K562 (cell line): Measurements from ENCODE around the gene LRRC59. TPM values are rescaled to one million over a fixed set of nuclear protein-coding genes. Genes with fewer than 3 reads are reported as not detected.

Source experiments
- ATAC-seq: fragments of 200-7000 bp; cut with Tn5 transposase; 3 replicates; pipeline ENCODE4 v1.9.1; 2020; ENCODE audit warnings: moderate library complexity
- BruUV-seq: library from RNA; stranded (reverse); fragments of 400-500 nt; replicated peaks from 2 replicates; lab custom pipeline; 2021; lab: Mats Ljungman, UMichigan
- CTCF ChIA-PET: fragments of 300-600 bp; formaldehyde crosslinking; extraction: SDS; loops from one replicate; lab custom pipeline; 2021; ENCODE audit warnings: low intra/inter-chr PET ratio; lab: Yijun Ruan, JAX
- POLR2A ChIA-PET: fragments of 300-600, 350-650 bp; sonication (Branson Sonifier 250); formaldehyde crosslinking; extraction: SDS; loops from one replicate; lab custom pipeline; 2021; ENCODE audit warnings: antibody characterized with exemption, inconsistent platforms; lab: Yijun Ruan, JAX
- DNase-seq, 4 experiments: peaks; one replicate each; pipeline versions ENCODE4 v3.0.0 to v3.0.0-alpha.2; 2011 to 2018; ENCODE audit warnings: low spot score in 3 of 4, mixed read lengths in 3 of 4; ENCODE audit errors: extremely low read depth in 1 of 4
- FAIRE-seq: peaks from 2 replicates; lab custom pipeline; 2011; peaks lifted over from hg19 to GRCh38; lab: Jason Lieb, UNC
- H2AFZ ChIP-seq: 2 replicates; pipeline ENCODE4 v1.6.0; 2011; ENCODE audit warnings: low read depth, low read length, control low read depth, inconsistent platforms
- H3K27ac ChIP-seq: fragments of 200-600 bp; 3 replicates; pipeline ENCODE4 v1.8.0; 2011; ENCODE audit warnings: low read depth, mild to moderate bottlenecking, control low read depth, inconsistent platforms, low read length, moderate library complexity, mixed read lengths; ENCODE audit errors: extremely low read depth
- H3K27me3 ChIP-seq, 2 experiments: fragments of 300-600 bp in 1 of 2; 2 replicates in 1 of 2; 3 replicates in 1 of 2; pipeline versions ENCODE4 v1.6.0 to v1.8.0; 2011; ENCODE audit warnings: inconsistent platforms in 2 of 2, low read length in 2 of 2, mild to moderate bottlenecking in 1 of 2, mixed read lengths in 1 of 2, moderate library complexity in 1 of 2; ENCODE audit not compliant: control insufficient read depth in 2 of 2, insufficient read depth in 2 of 2
- H3K36me3 ChIP-seq: fragments of 300-600 bp; 3 replicates; pipeline ENCODE4 v1.8.0; 2011; ENCODE audit warnings: mild to moderate bottlenecking, low read length, inconsistent platforms; ENCODE audit not compliant: control insufficient read depth, insufficient read depth
- H3K4me1 ChIP-seq, 2 experiments: fragments of 200-600 bp in 1 of 2; replicated peaks in 1 of 2; 2 replicates in 1 of 2; 3 replicates in 1 of 2; pipeline versions ENCODE4 v1.5.1 to v1.8.0; 2011; ENCODE audit warnings: inconsistent platforms in 2 of 2, low read length in 2 of 2, mild to moderate bottlenecking in 1 of 2, mixed read lengths in 1 of 2, moderate library complexity in 1 of 2; ENCODE audit not compliant: control insufficient read depth in 2 of 2, insufficient read depth in 2 of 2
- H3K4me2 ChIP-seq: 2 replicates; pipeline ENCODE4 v1.6.1; 2011; ENCODE audit warnings: low read length, control low read depth, inconsistent platforms, mixed read lengths; ENCODE audit not compliant: insufficient read depth
- H3K4me3 ChIP-seq: fragments of 200-600 bp; sonication (generic), shearing (Covaris generic); 2 replicates; pipeline ENCODE4 v1.5.1; 2016; ENCODE audit warnings: control low read depth, inconsistent platforms
- H3K79me2 ChIP-seq: fragments of 200-600 bp; 3 replicates; pipeline ENCODE4 v1.8.0; 2011; ENCODE audit warnings: low read length, inconsistent platforms; ENCODE audit not compliant: control insufficient read depth, insufficient read depth
- H3K9ac ChIP-seq, 2 experiments: 2 replicates each; pipeline versions ENCODE4 v1.6.0 to v1.6.1; 2011; ENCODE audit warnings: low read depth in 2 of 2, low read length in 2 of 2, control low read depth in 1 of 2, inconsistent platforms in 1 of 2, mild to moderate bottlenecking in 1 of 2, mixed read lengths in 1 of 2; ENCODE audit not compliant: insufficient read depth in 1 of 2
- H3K9me1 ChIP-seq: one replicate; pipeline ENCODE4 v1.6.0; 2011; ENCODE audit warnings: inconsistent platforms, mild to moderate bottlenecking, low read length, moderate library complexity; ENCODE audit not compliant: control insufficient read depth, insufficient read depth
- H3K9me3 ChIP-seq: replicated peaks from 2 replicates; pipeline ENCODE4 v1.5.1; 2011; ENCODE audit warnings: low read depth, low read length, inconsistent platforms; ENCODE audit not compliant: control insufficient read depth, insufficient read depth
- H4K20me1 ChIP-seq: replicated peaks from 2 replicates; pipeline ENCODE4 v1.6.1; 2011; ENCODE audit warnings: low read length, inconsistent platforms, mixed read lengths; ENCODE audit not compliant: control insufficient read depth, insufficient read depth
- GATAD2A ChIP-seq: fragments of 450-650 bp; IDR thresholded peaks from 2 replicates; pipeline ENCODE4 v1.6.1; 2017
- WGBS: fragments of 100-300 bp; shearing (Covaris generic); methylation state at CpG from one replicate; pipeline ENCODE4 v1.1.6; 2016; ENCODE audit warnings: low coverage, mixed read lengths; ENCODE audit not compliant: insufficient coverage; ENCODE audit errors: missing lambda C conversion rate; 5-methylcytosine and 5-hydroxymethylcytosine counted together
- in situ Hi-C: fragments of 300-500 bp; cut with MboI; formaldehyde crosslinking; loops from 4 replicates; pipeline ENCODE4 v1.15.0; 2018; ENCODE audit warnings: inconsistent platforms, mixed read lengths
- intact Hi-C: fragments of 100-400 bp; cut with micrococcal nuclease; formaldehyde crosslinking; loops from 2 replicates; pipeline ENCODE4 v1.14.2; 2022
- polyA plus RNA-seq, 8 experiments: library from polyadenylated mRNA; depleted of rRNA in 4 of 8; stranded (reverse) in 5 of 8; unstranded in 3 of 8; fragments of >200 nt; fragmentation: Nextera tagmentation in 2 of 8; fragmentation: Illumina TruSeq in 1 of 8; extraction: Ambion mirVana in 2 of 8; extraction: Trizol in 1 of 8; gene quantifications; 2 replicates each; pipeline versions ENCODE4 v1.2.1 to v1.2.3, GENCODE V29; 2011 to 2014; ENCODE audit warnings: inconsistent platforms in 1 of 8, missing spikeins in 1 of 8
- total RNA-seq, 7 experiments: library from RNA; depleted of rRNA in 6 of 7; stranded (reverse); fragments of >200 nt in 6 of 7; fragmentation: Illumina TruSeq in 2 of 7; extraction: Trizol in 2 of 7; gene quantifications; 2 replicates each; pipeline versions ENCODE4 v1.2.1 to v1.2.3, GENCODE V29; 2011 to 2021; ENCODE audit warnings: low replicate concordance in 1 of 7
- TF ChIP-seq, protein P1 (sequence below): fragments of 200-600 bp; sonication (generic); IDR thresholded peaks from one replicate; pipeline ENCODE4 v1.6.1; 2012; ENCODE audit warnings: mild to moderate bottlenecking, low read depth, low read length, inconsistent platforms

Gene LRRC59
- total and polyA plus RNA-seq, 9 of the 15 experiments (the other 6 are each of a cell fraction or from before 2014, with no cell fraction given): 27.8 to 244 (median 154) TPM

DNA sequence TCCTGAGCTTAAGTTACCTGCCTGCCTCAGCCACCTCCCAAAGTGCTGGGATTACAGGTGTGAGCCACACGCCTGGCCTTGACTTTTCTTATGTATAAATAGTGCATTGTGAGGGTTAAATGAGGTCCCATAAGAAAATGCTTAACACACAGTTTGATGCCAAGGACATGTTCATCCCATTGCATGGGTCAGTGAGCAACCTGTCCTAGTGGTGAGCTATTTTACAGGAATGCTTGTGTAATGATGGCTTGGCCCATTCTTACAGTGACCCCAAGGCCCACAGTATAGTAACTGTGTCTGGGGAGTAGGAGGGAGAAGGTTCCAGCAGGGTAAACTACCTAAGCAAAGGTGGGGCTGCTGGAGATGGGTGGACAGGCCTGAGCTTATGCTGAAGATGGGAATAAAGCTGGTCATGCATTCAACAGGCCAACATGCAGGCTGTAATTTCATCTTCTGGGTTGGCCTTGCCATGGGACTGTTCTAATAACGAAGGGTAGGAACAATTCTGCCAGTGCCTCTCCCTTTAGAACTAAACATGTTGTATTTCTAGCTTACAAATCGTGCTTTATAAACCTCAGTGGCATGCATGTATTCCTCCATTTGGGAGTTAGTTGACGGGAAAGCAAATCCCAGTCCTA lies 34.9 kb upstream of the LRRC59 start:
- Histone ChIP-seq H3K4me3 (no peak overlapping the region), H3K4me1 (peaks cover 0 to 6% of the 10 kb centered on the region in 2 experiments; a peak in 3 of 5 replicates), H3K9me1 (no peaks in the 10 kb centered on the region), H3K27ac (no peak overlapping the region), H3K9ac (no peak overlapping the region), H3K9me3 (no peaks in the 10 kb centered on the region), H3K4me2 (no peak overlapping the region), H4K20me1 (no peaks in the 10 kb centered on the region), H3K27me3 (no peaks in the 10 kb centered on the region), H3K36me3 (no peaks in the 10 kb centered on the region), H2AFZ (no peak overlapping the region), H3K79me2 (no peaks in the 10 kb centered on the region)
- DNase-seq: no peak
- intact Hi-C loops (no loop called here), in situ Hi-C loops (no loop called here)
- WGBS: 32% methylated on average over 4 of the region's 4 CpGs
- ATAC-seq: no peak
- no peak for FAIRE-seq
- no TSS peak for BruUV-seq
- CTCF ChIA-PET: no interaction called here
- TF ChIP-seq, protein P1, sequence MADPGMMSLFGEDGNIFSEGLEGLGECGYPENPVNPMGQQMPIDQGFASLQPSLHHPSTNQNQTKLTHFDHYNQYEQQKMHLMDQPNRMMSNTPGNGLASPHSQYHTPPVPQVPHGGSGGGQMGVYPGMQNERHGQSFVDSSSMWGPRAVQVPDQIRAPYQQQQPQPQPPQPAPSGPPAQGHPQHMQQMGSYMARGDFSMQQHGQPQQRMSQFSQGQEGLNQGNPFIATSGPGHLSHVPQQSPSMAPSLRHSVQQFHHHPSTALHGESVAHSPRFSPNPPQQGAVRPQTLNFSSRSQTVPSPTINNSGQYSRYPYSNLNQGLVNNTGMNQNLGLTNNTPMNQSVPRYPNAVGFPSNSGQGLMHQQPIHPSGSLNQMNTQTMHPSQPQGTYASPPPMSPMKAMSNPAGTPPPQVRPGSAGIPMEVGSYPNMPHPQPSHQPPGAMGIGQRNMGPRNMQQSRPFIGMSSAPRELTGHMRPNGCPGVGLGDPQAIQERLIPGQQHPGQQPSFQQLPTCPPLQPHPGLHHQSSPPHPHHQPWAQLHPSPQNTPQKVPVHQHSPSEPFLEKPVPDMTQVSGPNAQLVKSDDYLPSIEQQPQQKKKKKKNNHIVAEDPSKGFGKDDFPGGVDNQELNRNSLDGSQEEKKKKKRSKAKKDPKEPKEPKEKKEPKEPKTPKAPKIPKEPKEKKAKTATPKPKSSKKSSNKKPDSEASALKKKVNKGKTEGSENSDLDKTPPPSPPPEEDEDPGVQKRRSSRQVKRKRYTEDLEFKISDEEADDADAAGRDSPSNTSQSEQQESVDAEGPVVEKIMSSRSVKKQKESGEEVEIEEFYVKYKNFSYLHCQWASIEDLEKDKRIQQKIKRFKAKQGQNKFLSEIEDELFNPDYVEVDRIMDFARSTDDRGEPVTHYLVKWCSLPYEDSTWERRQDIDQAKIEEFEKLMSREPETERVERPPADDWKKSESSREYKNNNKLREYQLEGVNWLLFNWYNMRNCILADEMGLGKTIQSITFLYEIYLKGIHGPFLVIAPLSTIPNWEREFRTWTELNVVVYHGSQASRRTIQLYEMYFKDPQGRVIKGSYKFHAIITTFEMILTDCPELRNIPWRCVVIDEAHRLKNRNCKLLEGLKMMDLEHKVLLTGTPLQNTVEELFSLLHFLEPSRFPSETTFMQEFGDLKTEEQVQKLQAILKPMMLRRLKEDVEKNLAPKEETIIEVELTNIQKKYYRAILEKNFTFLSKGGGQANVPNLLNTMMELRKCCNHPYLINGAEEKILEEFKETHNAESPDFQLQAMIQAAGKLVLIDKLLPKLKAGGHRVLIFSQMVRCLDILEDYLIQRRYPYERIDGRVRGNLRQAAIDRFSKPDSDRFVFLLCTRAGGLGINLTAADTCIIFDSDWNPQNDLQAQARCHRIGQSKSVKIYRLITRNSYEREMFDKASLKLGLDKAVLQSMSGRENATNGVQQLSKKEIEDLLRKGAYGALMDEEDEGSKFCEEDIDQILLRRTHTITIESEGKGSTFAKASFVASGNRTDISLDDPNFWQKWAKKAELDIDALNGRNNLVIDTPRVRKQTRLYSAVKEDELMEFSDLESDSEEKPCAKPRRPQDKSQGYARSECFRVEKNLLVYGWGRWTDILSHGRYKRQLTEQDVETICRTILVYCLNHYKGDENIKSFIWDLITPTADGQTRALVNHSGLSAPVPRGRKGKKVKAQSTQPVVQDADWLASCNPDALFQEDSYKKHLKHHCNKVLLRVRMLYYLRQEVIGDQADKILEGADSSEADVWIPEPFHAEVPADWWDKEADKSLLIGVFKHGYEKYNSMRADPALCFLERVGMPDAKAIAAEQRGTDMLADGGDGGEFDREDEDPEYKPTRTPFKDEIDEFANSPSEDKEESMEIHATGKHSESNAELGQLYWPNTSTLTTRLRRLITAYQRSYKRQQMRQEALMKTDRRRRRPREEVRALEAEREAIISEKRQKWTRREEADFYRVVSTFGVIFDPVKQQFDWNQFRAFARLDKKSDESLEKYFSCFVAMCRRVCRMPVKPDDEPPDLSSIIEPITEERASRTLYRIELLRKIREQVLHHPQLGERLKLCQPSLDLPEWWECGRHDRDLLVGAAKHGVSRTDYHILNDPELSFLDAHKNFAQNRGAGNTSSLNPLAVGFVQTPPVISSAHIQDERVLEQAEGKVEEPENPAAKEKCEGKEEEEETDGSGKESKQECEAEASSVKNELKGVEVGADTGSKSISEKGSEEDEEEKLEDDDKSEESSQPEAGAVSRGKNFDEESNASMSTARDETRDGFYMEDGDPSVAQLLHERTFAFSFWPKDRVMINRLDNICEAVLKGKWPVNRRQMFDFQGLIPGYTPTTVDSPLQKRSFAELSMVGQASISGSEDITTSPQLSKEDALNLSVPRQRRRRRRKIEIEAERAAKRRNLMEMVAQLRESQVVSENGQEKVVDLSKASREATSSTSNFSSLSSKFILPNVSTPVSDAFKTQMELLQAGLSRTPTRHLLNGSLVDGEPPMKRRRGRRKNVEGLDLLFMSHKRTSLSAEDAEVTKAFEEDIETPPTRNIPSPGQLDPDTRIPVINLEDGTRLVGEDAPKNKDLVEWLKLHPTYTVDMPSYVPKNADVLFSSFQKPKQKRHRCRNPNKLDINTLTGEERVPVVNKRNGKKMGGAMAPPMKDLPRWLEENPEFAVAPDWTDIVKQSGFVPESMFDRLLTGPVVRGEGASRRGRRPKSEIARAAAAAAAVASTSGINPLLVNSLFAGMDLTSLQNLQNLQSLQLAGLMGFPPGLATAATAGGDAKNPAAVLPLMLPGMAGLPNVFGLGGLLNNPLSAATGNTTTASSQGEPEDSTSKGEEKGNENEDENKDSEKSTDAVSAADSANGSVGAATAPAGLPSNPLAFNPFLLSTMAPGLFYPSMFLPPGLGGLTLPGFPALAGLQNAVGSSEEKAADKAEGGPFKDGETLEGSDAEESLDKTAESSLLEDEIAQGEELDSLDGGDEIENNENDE: no peak
- TF ChIP-seq GATAD2A: no peak
- POLR2A ChIA-PET: interaction anchor here (0.7 to 2.7 kb wide), 3 partner anchors 10 to 493 kb away, joined by 3 to 10 read pairs (median 4); no protein-coding TSS in a partner anchor
